GM12878 (cell line): ENCODE results near the gene ZXDC. TPM values are rescaled to one million over a fixed set of nuclear protein-coding genes. Genes with fewer than 3 reads are reported as not detected.

Experiments
- ATAC-seq: fragments of 200-7000 bp; cut with Tn5 transposase; 3 replicates; pipeline ENCODE4 v1.9.1; 2020; ENCODE audit warnings: mild to moderate bottlenecking, moderate library complexity
- BruUV-seq: library from RNA; stranded (reverse); fragments of 400-500 nt; replicated peaks from 2 replicates; lab custom pipeline; 2021; lab: Mats Ljungman, UMichigan
- CTCF ChIA-PET: fragments of 300-600 bp; sonication (Branson Sonifier 250); formaldehyde crosslinking; extraction: SDS; loops from one replicate; lab custom pipeline; 2021; ENCODE audit warnings: inconsistent platforms; lab: Yijun Ruan, JAX
- POLR2A ChIA-PET: fragments of 350-600 bp; formaldehyde crosslinking; extraction: SDS; loops from one replicate; lab custom pipeline; 2021; ENCODE audit warnings: inconsistent platforms; lab: Charles Lee
- RAD21 ChIA-PET: fragments of 300-600 bp; sonication (Branson Sonifier 250); formaldehyde crosslinking; loops from one replicate; lab custom pipeline; 2023; ENCODE audit warnings: antibody characterized with exemption; ENCODE audit not compliant: unreplicated experiment; lab: Charles Lee
- SMC1A ChIA-PET: fragments of 300-600 bp; sonication (Branson Sonifier 250); formaldehyde crosslinking; loops from one replicate; lab custom pipeline; 2023; ENCODE audit not compliant: unreplicated experiment, uncharacterized antibody; lab: Charles Lee
- DNase-seq: peaks from one replicate; pipeline ENCODE4 v3.0.0-alpha.2; 2011; ENCODE audit warnings: low read depth, low spot score
- FAIRE-seq: peaks from 3 replicates; lab custom pipeline; 2011; peaks lifted over from hg19 to GRCh38; lab: Jason Lieb, UNC
- H2AFZ ChIP-seq: 2 replicates; pipeline ENCODE4 v1.6.0; 2011; ENCODE audit warnings: low read depth, low read length, control low read depth; ENCODE audit not compliant: control insufficient read depth
- H3K27ac ChIP-seq: 2 replicates; pipeline ENCODE4 v1.5.1; 2011; ENCODE audit warnings: control low read depth; ENCODE audit not compliant: control insufficient read depth, insufficient read depth
- H3K27me3 ChIP-seq, 2 experiments: replicated peaks in 1 of 2; 2 replicates each; pipeline versions ENCODE4 v1.6.0 to v1.6.1; 2011; ENCODE audit warnings: low read length in 1 of 2; ENCODE audit not compliant: control insufficient read depth in 2 of 2, insufficient read depth in 2 of 2
- H3K36me3 ChIP-seq, 2 experiments: 2 replicates each; pipeline ENCODE4 v1.5.1; 2011; ENCODE audit warnings: low read length in 1 of 2; ENCODE audit not compliant: control insufficient read depth in 2 of 2, insufficient read depth in 2 of 2
- H3K4me1 ChIP-seq: 2 replicates; pipeline ENCODE4 v1.6.1; 2011; ENCODE audit warnings: mild to moderate bottlenecking, low read length, moderate library complexity, mixed read lengths; ENCODE audit not compliant: control insufficient read depth, insufficient read depth
- H3K4me2 ChIP-seq: 2 replicates; pipeline ENCODE4 v1.6.0; 2011; ENCODE audit warnings: control low read depth; ENCODE audit not compliant: control insufficient read depth, insufficient read depth
- H3K4me3 ChIP-seq: fragments of 200-600 bp; sonication (generic); 2 replicates; pipeline ENCODE4 v1.5.1; 2016
- H3K79me2 ChIP-seq: 2 replicates; pipeline ENCODE4 v1.6.0; 2011; ENCODE audit warnings: low read length; ENCODE audit not compliant: control insufficient read depth, insufficient read depth
- H3K9ac ChIP-seq: 2 replicates; pipeline ENCODE4 v1.8.0; 2011; ENCODE audit warnings: low read length, control low read depth, mixed read lengths; ENCODE audit not compliant: control insufficient read depth, insufficient read depth
- H3K9me3 ChIP-seq: replicated peaks from 3 replicates; pipeline ENCODE4 v1.5.1; 2011; ENCODE audit warnings: mild to moderate bottlenecking, low read length; ENCODE audit not compliant: control insufficient read depth, insufficient read depth
- H4K20me1 ChIP-seq: 2 replicates; pipeline ENCODE4 v1.6.0; 2011; ENCODE audit not compliant: control insufficient read depth, insufficient read depth
- BMI1 ChIP-seq: fragments of 450-650 bp; IDR thresholded peaks from 2 replicates; pipeline ENCODE4 v1.6.1; 2016; ENCODE audit warnings: mild to moderate bottlenecking, moderate library complexity, borderline replicate concordance
- HSF1 ChIP-seq: fragments of 150-350 bp; IDR thresholded peaks from 2 replicates; pipeline ENCODE4 v1.6.1; 2014; ENCODE audit warnings: mild to moderate bottlenecking, low read depth, low read length
- SMC3 ChIP-seq: IDR thresholded peaks from 2 replicates; pipeline ENCODE4 v1.6.1; 2011; ENCODE audit warnings: low read length, improper control_type of control experiment, borderline replicate concordance
- SP1 ChIP-seq: IDR thresholded peaks from one replicate; pipeline ENCODE4 v1.6.1; 2011; ENCODE audit warnings: low read depth, low read length
- SUPT20H ChIP-seq: IDR thresholded peaks from 2 replicates; pipeline ENCODE4 v1.6.1; 2011; ENCODE audit warnings: low read depth, mild to moderate bottlenecking, low read length, moderate library complexity, borderline replicate concordance; ENCODE audit not compliant: control insufficient read depth
- ZBTB40 ChIP-seq: fragments of 450-650 bp; IDR thresholded peaks from 2 replicates; pipeline ENCODE4 v1.6.1; 2016; ENCODE audit warnings: mild to moderate bottlenecking, moderate library complexity, borderline replicate concordance
- WGBS: methylation state at CpG from one replicate; pipeline ENCODE4 v1.1.6; 2016; ENCODE audit warnings: low lambda C conversion rate; ENCODE audit not compliant: insufficient replicate concordance, insufficient coverage; ENCODE audit errors: missing lambda C conversion rate; 5-methylcytosine and 5-hydroxymethylcytosine counted together
- in situ Hi-C: fragments of 300-500 bp; cut with MboI; formaldehyde crosslinking; loops from 9 replicates; pipeline ENCODE4 v1.14.3; 2018; ENCODE audit warnings: mixed read lengths
- intact Hi-C: fragments of 100-400 bp; cut with micrococcal nuclease; formaldehyde crosslinking; loops from one replicate; pipeline ENCODE4 v1.14.2; 2022; ENCODE audit not compliant: unreplicated experiment
- polyA plus RNA-seq, 11 experiments: library from polyadenylated mRNA; depleted of rRNA in 4 of 11; unstranded in 6 of 11; stranded (reverse) in 5 of 11; fragments of >200 nt; fragmentation: Nextera tagmentation in 4 of 11; fragmentation: Illumina TruSeq in 1 of 11; extraction: Ambion mirVana in 4 of 11; extraction: Trizol in 1 of 11; gene quantifications; 1 replicate in 1 of 11; 2 replicates in 10 of 11; pipeline versions ENCODE4 v1.2.1 to v1.2.3, GENCODE V29; 2011 to 2016; ENCODE audit warnings: inconsistent platforms in 2 of 11, missing spikeins in 2 of 11, low read depth in 1 of 11
- total RNA-seq, 4 experiments: library from RNA; depleted of rRNA in 3 of 4; stranded (reverse); fragments of >200 nt in 3 of 4; fragmentation: Illumina TruSeq in 1 of 4; extraction: Trizol in 1 of 4; gene quantifications; 2 replicates each; pipeline versions ENCODE4 v1.2.1 to v1.2.3, GENCODE V29; 2013 to 2021

The ZXDC gene
- total and polyA plus RNA-seq, 10 of the 15 experiments (the other 5 are each of a cell fraction or from before 2014, with no cell fraction given) = 0.72 to 15.3 (median 8.5) TPM

GRCh38 chr3:126395846-126396513 is 79.7 kb downstream of the ZXDC start:
- H3K9ac ChIP-seq = no peak overlapping the region
- FAIRE-seq = no peak
- H3K36me3 ChIP-seq = no peaks in the 10 kb centered on the region
- no peaks in the 10 kb centered on the region for H3K79me2 ChIP-seq
- in situ Hi-C loops (loop anchor here (10.0 to 25.0 kb wide), 2 partner anchors 109 to 261 kb away; no protein-coding TSS in a partner anchor), intact Hi-C loops (no loop called here)
- no peak for ATAC-seq
- ChIA-PET RAD21 (interaction anchor here (1.1 kb wide), 1 partner anchor 80 kb away, joined by 3 read pairs; the partner anchor contains the start of gene ZXDC), CTCF (interaction anchor here (0.8 kb wide), 1 partner anchor 198 kb away, joined by 3 read pairs; no protein-coding TSS in a partner anchor), POLR2A (no interaction called here), SMC1A (interaction anchor here (1.1 kb wide), 1 partner anchor 46 kb away, joined by 3 read pairs; no protein-coding TSS in a partner anchor)
- no TSS peak for BruUV-seq
- no peaks in the 10 kb centered on the region for H4K20me1 ChIP-seq
- H3K27me3 ChIP-seq = no peaks in the 10 kb centered on the region; a peak in 1 of 4 replicates
- H3K4me2 ChIP-seq = no peak overlapping the region
- WGBS = 47% methylated on average over 6 of the region's 6 CpGs
- H2AFZ ChIP-seq = no peak overlapping the region
- H3K27ac ChIP-seq = no peak overlapping the region
- TF ChIP-seq SP1 (no peak), HSF1 (no peak), SUPT20H (no peak)
- no peak for DNase-seq
- no peak overlapping the region for H3K4me3 ChIP-seq
- H3K4me1 ChIP-seq = peaks cover 8% of the 10 kb centered on the region; the same call in 1 of the 2 replicates
- peaks cover 3% of the 10 kb centered on the region; the same call in 1 of the 3 replicates for H3K9me3 ChIP-seq

GRCh38 chr3:126394977-126395321 is 80.7 kb downstream of the ZXDC start:
- H3K4me2 ChIP-seq = no peak overlapping the region
- ChIA-PET CTCF (interaction anchor here (0.5 to 1.3 kb wide), 2 partner anchors 79 to 1055 kb away, joined by 3 read pairs; no protein-coding TSS in a partner anchor), SMC1A (interaction anchor here (1.1 kb wide), 1 partner anchor 44 kb away, joined by 3 read pairs; no protein-coding TSS in a partner anchor), RAD21 (no interaction called here), POLR2A (no interaction called here)
- no peaks in the 10 kb centered on the region for H3K36me3 ChIP-seq
- in situ Hi-C loops (loop anchor here (10.0 to 25.0 kb wide), 2 partner anchors 108 to 260 kb away; no protein-coding TSS in a partner anchor), intact Hi-C loops (no loop called here)
- H3K27me3 ChIP-seq = no peaks in the 10 kb centered on the region; a peak in 1 of 4 replicates
- peaks cover 16% of the 10 kb centered on the region for H3K4me1 ChIP-seq
- H3K9ac ChIP-seq = no peak overlapping the region
- no peak overlapping the region for H3K27ac ChIP-seq
- no peak overlapping the region for H3K4me3 ChIP-seq
- H4K20me1 ChIP-seq = no peaks in the 10 kb centered on the region
- no peaks in the 10 kb centered on the region for H3K79me2 ChIP-seq
- no TSS peak for BruUV-seq
- 59% methylated on average over 18 of the region's 30 CpGs for WGBS
- H2AFZ ChIP-seq = no peak overlapping the region
- ATAC-seq (no peak), DNase-seq (no peak), FAIRE-seq (no peak)
- H3K9me3 ChIP-seq = peaks cover 3% of the 10 kb centered on the region; the same call in 1 of the 3 replicates
- TF ChIP-seq SMC3 = no peak
- TF ChIP-seq BMI1 = no peak
- TF ChIP-seq ZBTB40 = no peak
